Measurements from ENCODE around the gene CNDP1.

CNDP1 gene

DNA sequence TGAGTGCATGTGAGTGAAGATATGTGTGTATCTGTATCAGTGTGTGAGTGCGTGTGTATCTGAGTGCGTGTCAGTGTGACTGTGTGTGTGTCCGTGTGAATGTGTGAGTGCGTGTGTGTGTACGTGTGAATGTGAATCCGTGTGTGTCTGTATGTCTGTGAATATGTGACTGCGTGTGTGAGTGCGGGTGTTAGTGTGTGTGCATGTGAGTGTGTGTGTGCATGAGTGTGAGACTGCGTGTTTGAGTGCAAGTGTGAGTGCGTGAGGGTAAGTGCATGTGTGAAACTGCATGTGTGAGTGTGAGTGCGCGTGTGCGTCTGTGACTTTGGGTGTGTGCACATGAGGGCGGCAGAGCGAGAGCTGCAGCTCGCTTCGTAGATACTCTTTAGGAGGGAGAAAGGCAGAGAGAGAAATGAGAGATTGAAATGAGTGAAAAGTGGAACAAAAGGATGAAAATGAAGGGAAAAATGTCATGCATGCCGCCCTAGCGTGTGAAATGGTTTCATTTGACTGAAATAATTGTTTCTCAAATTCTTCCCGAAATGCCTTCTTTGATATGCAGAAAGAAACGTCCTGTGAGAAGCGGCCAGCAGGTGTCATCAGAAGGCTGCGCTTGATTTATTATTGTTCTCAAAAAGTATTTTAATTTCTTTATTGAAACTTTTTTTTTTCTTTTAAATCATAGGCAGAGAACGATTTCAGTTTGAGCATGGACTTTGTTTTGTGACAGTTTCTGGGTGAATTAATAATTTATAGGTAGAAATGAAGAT, 88.9 kb downstream of the CNDP1 start:
- no peak for DNase-seq (ENCODE audit: low read depth in 2 of 2, low spot score in 1 of 2)

DNA sequence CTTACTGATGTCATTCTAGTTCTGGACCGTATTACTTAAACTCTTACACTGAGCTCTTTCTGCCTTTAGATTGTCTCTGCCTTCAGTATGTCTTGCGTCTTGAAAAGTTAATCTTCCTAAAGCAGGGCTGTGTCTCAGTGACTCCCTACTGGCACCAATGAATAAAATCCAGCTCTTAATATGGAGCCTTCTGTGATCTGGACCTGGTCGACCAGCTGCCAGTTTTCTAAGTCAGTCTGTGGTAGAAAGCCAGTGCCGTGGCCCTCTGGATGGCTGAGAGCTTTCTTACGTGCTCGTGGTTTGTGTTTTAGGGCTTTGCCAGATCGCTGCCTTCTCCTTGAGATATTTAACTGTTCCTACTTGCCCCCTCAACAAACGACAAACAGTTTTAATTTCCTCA, 90.2 kb downstream of the CNDP1 start:
- DNase-seq (ENCODE audit: low read depth in 2 of 2, low spot score in 1 of 2): no peak

DNA sequence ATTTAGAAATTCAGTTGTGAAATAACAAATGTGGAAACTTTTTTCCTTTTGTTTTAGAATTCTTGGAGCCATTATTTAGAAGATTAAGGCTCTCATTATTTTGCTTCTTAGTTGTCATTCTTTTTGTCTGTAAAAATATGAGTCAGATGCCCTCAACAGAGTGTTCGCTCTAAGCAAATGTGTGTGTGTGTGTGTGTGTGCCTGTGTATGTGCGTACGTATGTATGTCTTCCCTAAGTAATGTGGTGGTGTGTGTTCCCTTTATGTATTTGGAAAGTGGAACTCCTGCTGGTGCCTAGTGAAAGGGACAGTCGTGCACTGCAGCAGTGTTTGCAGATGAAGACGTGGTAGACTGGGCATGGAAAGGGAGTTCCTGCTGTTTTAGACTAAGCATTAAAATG, 90.9 kb downstream of the CNDP1 start:
- no peak for DNase-seq (ENCODE audit: low read depth in 2 of 2, low spot score in 1 of 2)

DNA sequence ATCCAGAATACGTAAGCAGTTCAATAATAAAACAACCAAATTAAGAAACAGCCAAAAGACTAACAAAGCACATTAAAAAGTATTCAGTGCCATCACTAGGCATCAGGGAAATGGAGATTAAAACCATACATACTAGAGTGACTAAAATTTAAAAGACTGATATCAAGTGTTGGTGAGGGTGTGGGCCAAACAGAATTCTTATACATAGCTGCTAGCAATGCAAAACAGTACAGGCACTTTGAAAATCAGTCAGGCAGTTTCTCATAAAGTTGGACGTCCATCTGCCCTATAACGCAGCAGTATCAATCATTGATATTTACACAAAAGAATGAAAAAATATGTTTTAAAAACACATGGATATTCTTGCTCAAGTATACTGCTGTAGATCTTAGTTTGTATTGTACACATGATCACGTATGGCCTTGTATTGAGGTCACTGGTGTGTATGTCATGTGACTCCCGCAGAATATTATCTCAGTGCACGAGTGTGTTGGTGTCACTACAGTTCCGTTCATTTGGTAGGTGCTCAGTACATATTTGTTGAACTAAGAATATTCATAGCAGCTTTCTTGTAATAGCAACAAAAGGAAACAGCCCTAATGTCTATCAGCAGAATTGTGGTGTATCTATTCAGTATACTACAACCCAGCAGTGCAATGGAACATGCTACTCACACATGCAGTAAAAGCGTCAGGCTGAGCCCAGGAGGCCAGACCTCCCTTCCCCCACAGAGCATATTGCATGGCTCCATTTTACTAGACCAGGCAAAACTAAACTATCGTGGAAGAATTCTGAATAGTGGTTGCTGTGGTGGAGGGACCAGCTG, 92.0 kb downstream of the CNDP1 start:
- DNase-seq (ENCODE audit: low read depth in 2 of 2, low spot score in 1 of 2): no peak

DNA sequence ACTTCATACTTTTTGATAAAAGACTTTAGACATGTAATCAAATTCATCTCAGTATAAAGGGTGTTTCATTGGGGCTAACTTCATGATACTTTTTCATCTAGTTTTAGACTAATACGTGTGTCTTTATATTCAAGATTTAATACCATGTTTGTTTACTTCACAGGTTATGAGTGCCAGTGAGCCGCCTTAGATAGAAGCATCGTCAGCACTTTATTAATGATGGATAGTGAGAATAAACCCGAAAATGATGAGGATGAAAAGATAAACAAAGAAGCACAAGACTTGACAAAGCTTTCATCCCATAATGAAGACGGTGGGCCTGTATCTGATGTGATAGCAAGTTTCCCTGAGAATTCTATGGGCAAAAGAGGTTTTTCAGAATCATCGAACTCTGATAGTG, 96.5 kb downstream of the CNDP1 start:
- no peak for DNase-seq (ENCODE audit: low read depth in 2 of 2, low spot score in 1 of 2)

DNA sequence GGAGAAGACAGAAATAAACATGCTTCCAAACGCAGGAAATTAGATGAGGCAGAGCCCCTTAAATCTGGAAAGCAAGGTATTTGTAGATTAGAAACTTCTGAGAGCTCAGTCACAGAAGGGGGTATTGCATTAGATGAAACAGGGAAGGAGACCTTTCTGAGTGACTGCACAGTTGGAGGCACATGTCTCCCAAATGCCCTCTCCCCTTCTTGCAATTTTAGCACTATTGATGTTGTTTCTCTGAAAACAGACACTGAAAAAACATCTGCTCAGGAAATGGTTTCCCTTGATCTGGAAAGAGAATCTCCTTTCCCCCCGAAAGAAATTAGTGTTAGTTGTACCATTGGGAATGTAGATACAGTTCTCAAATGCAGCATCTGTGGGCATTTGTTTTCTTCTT, 96.9 kb downstream of the CNDP1 start:
- no peak for DNase-seq (ENCODE audit: low read depth in 2 of 2, low spot score in 1 of 2)

DNA sequence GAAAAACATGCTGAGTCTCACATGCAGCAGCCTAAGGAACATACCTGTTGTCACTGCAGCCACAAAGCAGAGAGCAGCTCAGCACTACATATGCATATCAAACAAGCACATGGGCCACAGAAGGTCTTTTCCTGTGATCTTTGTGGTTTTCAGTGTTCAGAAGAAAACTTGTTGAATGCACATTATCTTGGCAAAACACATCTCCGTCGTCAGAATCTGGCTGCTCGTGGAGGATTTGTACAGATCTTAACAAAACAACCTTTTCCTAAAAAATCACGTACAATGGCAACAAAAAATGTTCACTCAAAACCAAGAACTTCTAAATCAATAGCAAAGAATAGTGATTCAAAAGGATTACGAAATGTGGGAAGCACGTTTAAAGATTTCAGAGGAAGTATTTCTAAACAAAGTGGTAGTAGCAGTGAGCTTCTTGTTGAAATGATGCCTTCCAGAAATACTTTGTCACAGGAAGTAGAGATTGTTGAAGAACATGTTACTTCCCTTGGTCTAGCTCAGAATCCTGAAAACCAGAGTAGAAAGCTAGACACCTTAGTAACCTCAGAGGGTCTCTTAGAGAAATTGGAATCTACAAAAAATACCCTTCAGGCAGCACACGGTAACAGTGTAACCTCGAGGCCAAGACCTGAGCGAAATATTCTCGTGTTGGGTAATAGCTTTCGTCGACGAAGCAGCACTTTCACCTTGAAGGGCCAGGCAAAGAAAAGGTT, 97.5 kb downstream of the CNDP1 start:
- DNase-seq (ENCODE audit: low read depth in 2 of 2, low spot score in 1 of 2): no peak

DNA sequence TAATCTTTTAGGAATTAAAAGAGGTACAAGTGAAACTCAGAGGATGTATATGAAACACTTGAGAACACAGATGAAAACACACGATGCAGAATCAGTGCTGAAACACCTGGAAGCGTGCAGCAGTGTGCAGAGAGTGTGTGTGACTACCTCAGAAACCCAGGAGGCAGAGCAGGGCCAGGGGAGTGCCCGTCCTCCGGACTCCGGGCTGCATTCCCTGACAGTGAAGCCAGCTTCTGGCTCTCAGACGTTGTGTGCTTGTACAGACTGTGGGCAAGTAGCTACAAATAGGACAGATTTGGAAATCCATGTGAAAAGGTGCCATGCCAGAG, 98.0 kb downstream of the CNDP1 start:
- no peak for DNase-seq (ENCODE audit: low read depth in 2 of 2, low spot score in 1 of 2)

DNA sequence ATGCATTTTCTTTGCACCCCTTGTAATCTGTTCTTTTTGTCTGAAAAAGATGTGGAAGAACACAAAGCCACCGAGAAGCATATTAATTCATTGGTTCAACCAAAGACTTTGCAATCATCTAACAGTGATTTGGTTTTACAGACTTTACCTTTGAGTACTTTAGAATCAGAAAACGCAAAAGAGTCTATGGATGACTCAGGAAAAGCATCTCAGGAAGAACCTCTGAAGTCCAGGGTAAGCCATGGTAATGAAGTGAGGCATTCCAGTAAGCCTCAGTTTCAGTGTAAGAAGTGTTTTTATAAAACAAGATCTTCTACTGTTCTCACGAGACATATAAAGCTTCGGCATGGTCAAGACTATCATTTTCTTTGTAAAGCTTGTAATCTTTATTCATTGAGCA, 98.6 kb downstream of the CNDP1 start:
- DNase-seq (ENCODE audit: low read depth in 2 of 2, low spot score in 1 of 2): no peak

DNA sequence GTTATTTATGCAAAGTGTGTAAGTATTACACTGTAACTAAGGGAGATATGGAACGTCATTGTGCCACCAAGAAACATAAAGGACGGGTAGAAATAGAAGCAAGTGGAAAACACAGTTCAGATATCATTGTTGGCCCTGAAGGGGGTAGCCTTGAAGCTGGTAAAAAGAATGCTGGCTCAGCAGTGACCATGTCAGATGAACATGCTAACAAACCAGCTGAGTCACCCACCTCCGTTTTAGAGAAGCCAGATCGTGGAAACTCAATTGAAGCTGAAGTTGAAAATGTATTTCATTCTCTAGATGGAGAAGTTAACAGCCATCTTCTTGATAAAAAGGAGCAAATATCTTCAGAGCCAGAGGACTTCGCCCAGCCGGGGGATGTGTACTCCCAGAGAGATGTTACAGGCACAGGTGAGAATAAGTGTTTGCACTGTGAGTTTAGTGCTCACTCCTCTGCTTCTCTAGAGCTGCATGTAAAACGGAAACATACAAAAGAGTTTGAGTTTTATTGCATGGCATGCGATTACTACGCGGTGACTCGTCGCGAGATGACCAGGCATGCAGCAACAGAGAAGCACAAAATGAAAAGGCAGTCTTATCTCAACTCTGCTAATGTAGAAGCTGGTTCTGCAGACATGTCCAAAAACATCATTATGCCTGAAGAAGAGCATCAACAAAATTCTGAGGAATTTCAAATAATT, 99.5 kb downstream of the CNDP1 start:
- no peak for DNase-seq (ENCODE audit: low read depth in 2 of 2, low spot score in 1 of 2)

DNA sequence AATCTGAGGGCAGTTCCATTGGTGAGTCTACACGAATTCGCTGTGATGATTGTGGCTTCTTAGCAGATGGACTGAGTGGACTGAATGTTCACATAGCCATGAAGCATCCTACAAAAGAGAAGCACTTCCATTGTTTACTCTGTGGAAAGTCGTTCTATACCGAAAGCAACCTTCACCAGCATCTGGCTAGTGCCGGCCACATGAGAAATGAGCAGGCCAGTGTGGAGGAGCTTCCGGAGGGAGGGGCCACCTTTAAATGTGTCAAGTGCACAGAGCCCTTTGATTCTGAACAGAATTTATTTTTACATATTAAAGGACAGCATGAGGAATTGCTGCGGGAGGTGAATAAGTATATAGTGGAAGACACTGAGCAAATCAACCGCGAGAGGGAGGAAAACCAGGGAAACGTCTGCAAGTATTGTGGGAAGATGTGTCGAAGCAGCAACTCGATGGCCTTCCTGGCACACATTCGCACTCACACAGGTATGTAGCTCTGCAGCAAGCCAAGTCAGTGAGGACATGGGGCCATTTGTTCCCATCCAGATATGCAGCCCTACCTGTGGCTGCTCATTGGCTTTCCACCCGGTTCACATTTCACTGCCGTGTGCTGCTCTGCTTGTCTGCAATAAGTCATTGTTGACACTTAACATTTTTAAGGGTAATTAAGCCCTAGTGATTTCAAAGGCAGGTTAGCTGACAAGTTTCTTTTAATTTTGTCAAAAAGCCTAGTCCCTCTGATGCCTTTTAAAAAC, 101.1 kb downstream of the CNDP1 start:
- no peak for DNase-seq (ENCODE audit: low read depth in 2 of 2, low spot score in 1 of 2)

All from stimulated activated CD8-positive, alpha-beta memory T cell treated with anti-CD3 and anti-CD28 coated beads, Interleukin-4, amount 100 ng/mL, for 4 hours (primary cell).